Measurements from ENCODE around the gene MTIF2.

MTIF2 gene

DNA sequence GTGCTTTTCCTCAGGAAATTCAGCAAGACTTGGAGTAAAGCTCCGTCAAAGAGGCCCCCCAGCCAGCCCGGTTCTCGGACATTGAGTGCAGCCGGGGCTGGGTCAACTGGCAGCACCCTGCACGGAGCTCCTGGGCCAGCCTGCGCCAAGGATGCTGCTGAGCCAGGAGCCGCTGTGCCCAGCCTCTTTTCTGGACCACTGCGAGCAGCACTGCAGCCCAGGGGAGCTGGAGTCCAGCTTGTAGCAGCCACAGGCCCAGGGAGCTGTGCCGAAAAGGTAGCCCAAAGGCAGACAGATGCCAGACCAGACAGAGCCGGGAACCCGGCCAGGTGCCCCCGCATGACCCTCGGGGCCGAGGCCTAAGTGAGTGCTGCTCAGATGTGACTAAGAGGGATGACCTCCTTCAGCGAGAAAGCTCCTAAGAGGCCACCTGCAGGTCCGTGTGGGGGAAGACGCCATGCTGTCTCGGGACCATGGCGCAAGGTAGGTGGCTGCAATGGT is 44.2 kb downstream of the MTIF2 start:
- TF ChIP-seq, protein P1, sequence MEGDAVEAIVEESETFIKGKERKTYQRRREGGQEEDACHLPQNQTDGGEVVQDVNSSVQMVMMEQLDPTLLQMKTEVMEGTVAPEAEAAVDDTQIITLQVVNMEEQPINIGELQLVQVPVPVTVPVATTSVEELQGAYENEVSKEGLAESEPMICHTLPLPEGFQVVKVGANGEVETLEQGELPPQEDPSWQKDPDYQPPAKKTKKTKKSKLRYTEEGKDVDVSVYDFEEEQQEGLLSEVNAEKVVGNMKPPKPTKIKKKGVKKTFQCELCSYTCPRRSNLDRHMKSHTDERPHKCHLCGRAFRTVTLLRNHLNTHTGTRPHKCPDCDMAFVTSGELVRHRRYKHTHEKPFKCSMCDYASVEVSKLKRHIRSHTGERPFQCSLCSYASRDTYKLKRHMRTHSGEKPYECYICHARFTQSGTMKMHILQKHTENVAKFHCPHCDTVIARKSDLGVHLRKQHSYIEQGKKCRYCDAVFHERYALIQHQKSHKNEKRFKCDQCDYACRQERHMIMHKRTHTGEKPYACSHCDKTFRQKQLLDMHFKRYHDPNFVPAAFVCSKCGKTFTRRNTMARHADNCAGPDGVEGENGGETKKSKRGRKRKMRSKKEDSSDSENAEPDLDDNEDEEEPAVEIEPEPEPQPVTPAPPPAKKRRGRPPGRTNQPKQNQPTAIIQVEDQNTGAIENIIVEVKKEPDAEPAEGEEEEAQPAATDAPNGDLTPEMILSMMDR (conservative IDR thresholded peaks at IDR 0.05; ENCODE audit: control insufficient read depth, insufficient read depth, low read depth, low read length) = no peak
- H3K4me3 ChIP-seq (ENCODE audit: control insufficient read depth, low read depth, low read length) = no peak overlapping the region
- peak; percentile 44 for DNase-seq (ENCODE audit: low read depth)

DNA sequence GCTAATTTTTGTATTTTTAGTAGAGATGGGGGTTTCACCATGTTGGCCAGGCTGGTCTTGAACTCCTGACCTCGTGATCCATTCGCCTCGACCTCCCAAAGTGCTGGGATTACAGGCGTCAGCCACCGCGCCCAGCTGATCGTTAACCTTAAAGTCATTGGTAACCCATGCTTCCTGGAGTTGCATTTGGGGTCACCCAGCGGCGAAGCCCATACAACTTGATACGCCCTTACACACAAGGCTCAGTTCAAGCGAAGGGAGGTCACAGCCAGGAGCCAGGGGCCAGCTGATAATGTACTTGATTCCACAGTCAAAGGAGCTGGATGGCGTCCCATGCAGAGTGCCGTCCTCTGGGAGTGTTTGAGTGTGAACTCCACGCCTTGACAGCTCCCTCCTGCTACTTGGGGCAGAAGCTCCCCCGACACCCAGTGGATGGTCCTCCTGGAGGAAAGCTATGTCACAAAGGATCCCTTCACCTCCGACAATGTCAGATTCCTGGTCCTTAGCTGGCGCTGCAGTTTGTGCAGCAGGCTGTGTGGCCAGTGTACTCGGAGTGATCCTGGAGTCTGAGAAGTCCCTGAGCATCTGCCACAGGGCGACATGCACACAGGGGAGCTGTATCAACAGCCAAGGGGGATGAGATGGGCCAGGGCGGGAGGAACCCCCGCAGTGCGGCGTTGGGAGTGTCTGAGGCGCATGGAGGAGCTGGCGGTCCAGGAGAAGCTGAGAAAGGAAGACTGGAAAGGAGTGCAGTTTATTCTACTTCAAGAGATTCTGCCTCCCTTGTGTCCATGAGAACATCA is 44.9 kb downstream of the MTIF2 start:
- TF ChIP-seq, protein P1 (conservative IDR thresholded peaks at IDR 0.05; ENCODE audit: control insufficient read depth, insufficient read depth, low read depth, low read length) = no peak
- H3K4me3 ChIP-seq (ENCODE audit: control insufficient read depth, low read depth, low read length) = no peak overlapping the region
- DNase-seq (ENCODE audit: low read depth) = no peak

DNA sequence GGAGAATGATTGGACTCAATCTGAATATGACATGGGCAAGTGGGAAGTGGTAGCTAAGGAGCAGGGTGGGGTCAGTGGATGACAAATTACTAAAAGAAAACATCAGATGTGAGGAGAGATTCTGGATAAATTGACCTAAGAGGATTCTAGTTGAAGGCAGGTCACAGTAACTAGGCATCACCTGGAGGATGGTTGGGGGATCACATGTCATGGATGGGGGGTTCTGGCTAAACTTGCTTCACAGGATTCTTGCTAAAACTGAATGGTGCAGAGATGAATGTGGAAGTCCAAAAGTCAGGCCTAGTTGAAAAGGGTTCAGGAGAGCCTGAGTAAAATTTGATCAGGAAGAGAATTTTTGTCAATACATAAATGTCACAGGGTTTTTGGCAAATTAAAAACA is 55.2 kb downstream of the MTIF2 start:
- no peak for DNase-seq (ENCODE audit: low read depth)
- H3K4me3 ChIP-seq (ENCODE audit: control insufficient read depth, low read depth, low read length) = no peak overlapping the region
- TF ChIP-seq, protein P1 (conservative IDR thresholded peaks at IDR 0.05; ENCODE audit: control insufficient read depth, insufficient read depth, low read depth, low read length) = no peak

GRCh38 chr2:55204950-55205349 is 64.1 kb downstream of the MTIF2 start:
- DNase-seq (ENCODE audit: low read depth) = no peak
- no peak overlapping the region for H3K4me3 ChIP-seq (ENCODE audit: control insufficient read depth, low read depth, low read length)
- TF ChIP-seq, protein P1 (conservative IDR thresholded peaks at IDR 0.05; ENCODE audit: control insufficient read depth, insufficient read depth, low read depth, low read length) = no peak

GRCh38 chr2:55204536-55204935 is 64.5 kb downstream of the MTIF2 start:
- TF ChIP-seq, protein P1 (conservative IDR thresholded peaks at IDR 0.05; ENCODE audit: control insufficient read depth, insufficient read depth, low read depth, low read length) = no peak
- no peak for DNase-seq (ENCODE audit: low read depth)
- H3K4me3 ChIP-seq (ENCODE audit: control insufficient read depth, low read depth, low read length) = no peak overlapping the region

DNA sequence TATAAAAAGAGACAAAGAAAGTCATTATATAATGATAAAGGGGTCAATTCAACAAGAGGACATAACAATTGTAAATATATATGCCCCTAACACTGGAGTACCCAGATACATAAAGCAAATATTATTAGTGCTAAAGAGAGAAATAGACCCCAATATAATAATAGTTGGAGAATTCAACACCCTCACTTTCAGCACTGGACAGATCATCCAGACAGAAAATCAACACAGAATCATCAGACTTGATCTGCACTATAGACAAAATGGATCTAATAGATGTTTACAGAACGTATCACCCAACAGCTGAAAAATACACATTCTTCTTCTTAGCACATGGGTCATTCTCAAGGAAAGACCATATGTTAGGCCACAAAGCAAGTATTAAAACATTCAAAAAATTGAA is 68.6 kb downstream of the MTIF2 start:
- no peak overlapping the region for H3K4me3 ChIP-seq (ENCODE audit: control insufficient read depth, low read depth, low read length)
- DNase-seq (ENCODE audit: low read depth) = no peak
- TF ChIP-seq, protein P1 (conservative IDR thresholded peaks at IDR 0.05; ENCODE audit: control insufficient read depth, insufficient read depth, low read depth, low read length) = no peak
